ENCODE data around the gene ZNF496.

DNA sequence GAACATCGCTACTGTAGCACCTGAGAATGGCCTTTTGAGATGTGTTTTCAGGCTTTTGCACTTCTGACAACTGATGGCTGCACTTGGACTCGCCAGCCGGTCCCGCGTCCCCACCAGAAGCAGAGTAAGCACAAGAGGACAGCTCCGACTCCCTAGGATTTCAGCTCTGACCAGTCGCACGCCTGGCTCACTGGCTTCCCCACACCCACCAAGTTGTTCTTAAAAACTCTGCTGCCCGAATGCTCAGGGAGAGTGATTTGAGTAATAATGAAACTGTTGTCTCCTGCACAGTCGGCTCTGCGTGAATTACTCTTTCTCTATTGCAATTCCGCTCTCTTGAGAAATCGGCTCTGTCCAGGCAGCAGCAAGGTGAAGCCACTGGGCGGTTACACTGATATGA, 44.1 kb upstream of the ZNF496 start:
- TF ChIP-seq CTCF (IDR thresholded peaks at IDR 0.05) = no peak
- no peak for TF ChIP-seq EP300 (IDR thresholded peaks at IDR 0.05)
